ENCODE data around the gene TBX18. TPM values are rescaled to one million over a fixed set of nuclear protein-coding genes. Genes with fewer than 3 reads are reported as not detected.

TBX18 gene
- total RNA-seq, 4 donors from 2014 or later, result 0.15 to 4.4 (median 1.9) TPM

DNA sequence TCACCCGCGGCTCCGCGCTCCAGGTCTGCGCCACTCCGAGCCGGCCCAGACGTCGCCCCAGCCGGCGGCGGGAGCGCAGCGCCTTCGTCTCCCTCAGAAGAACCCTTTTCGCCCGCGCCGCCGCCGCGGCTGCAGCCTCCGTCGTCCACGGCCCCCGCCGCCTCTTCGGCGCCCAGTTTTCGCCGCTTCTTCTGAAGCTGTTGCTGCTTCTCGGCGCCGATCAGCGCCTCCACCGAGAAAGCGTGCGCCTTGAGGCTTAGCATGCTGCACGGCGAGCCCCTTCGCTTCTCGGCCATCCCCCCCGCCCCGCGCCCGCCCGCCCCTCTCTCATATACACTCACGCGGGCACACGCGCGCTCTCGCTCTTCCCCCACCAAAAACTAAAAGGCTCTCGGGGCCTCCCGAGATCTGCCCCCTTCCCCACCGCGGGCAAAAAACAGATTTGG, 489 bp downstream of the TBX18 start:
- Histone ChIP-seq H3K4me3 (peak overlapping the region; percentile 25 to 68 (median 53)), H3K4me1 (peaks cover 0 to 27% (median 0%) of the 10 kb centered on the region in 3 donors), H3K27me3 (peaks cover 0 to 99% (median 29%) of the 10 kb centered on the region in 4 donors), H3K9me3 (peaks cover 0 to 10% (median 6%) of the 10 kb centered on the region in 3 donors), H3K36me3 (no peaks in the 10 kb centered on the region), H3K27ac (peak overlapping the region; percentile 74 to 93 (median 88))
- TF ChIP-seq CTCF (IDR thresholded peaks at IDR 0.05) (no peak), POLR2A (IDR thresholded peaks at IDR 0.05) (no peak)
- no peak for DNase-seq
- intact Hi-C loops (cut with DNase I), result no loop called here
- WGBS, 2 donors, result 50% methylated on average over 2 of the region's 57 CpGs; no CpG with 5 or more reads in 1 of the 2 donors

DNA sequence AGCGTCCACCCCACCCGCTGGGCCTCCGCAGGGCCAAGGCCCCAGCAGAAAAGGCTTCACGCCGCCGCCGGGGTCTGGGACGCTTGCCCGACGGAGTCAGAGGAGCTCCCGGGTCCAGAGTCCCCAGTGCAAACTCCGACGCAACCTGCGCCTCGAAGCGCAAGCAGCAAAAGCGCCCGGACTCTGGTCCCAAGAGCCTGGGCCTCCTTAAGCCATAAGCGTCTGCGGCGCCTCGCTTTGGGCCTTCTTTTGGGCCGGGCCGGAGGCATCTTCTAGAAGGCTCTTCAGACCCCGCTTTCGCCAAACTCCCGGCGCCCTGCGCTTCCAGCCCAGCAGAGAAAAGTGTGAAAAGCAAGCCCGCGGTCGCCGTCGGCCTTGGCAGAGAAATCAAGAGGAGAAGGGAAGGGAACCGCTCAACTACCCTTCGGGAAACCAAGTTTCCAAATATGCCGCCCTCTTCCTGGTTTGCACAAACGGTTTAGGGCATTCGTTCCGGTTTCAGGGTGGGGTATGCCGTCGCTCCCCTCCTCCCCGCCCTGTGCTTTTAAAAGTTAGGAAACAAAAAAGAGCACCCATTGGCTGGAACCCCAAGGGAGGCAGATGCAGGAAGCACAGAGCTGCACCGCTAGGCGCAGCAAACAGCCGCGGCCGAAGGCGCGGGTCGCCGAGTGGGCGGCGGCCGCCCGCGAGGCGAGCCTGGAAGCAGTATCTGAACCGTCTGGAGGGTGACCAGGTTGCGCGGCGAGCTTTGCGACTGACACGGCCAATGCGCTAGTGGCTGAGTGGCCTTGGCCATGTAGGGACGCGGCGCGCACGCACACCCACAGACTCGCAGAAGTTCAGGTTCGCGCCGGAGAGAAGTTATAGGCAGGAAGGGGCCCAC, 1.2 kb downstream of the TBX18 start:
- Histone ChIP-seq H3K27ac (peak overlapping the region; percentile 74 to 93 (median 88)), H3K36me3 (no peaks in the 10 kb centered on the region), H3K4me3 (peak overlapping the region; percentile 25 to 68 (median 53)), H3K4me1 (peaks cover 0 to 27% (median 0%) of the 10 kb centered on the region in 3 donors), H3K27me3 (peaks cover 0 to 94% (median 26%) of the 10 kb centered on the region in 4 donors), H3K9me3 (peaks cover 0 to 10% (median 6%) of the 10 kb centered on the region in 3 donors)
- WGBS, 2 donors, result 7 to 17% methylated on average over 6 to 26 of the region's 74 CpGs
- intact Hi-C loops (cut with DNase I), result no loop called here
- no peak for DNase-seq
- peak in 2 of 4 donors; percentile 63 to 64 for TF ChIP-seq POLR2A (IDR thresholded peaks at IDR 0.05)
- no peak for TF ChIP-seq CTCF (IDR thresholded peaks at IDR 0.05)

DNA sequence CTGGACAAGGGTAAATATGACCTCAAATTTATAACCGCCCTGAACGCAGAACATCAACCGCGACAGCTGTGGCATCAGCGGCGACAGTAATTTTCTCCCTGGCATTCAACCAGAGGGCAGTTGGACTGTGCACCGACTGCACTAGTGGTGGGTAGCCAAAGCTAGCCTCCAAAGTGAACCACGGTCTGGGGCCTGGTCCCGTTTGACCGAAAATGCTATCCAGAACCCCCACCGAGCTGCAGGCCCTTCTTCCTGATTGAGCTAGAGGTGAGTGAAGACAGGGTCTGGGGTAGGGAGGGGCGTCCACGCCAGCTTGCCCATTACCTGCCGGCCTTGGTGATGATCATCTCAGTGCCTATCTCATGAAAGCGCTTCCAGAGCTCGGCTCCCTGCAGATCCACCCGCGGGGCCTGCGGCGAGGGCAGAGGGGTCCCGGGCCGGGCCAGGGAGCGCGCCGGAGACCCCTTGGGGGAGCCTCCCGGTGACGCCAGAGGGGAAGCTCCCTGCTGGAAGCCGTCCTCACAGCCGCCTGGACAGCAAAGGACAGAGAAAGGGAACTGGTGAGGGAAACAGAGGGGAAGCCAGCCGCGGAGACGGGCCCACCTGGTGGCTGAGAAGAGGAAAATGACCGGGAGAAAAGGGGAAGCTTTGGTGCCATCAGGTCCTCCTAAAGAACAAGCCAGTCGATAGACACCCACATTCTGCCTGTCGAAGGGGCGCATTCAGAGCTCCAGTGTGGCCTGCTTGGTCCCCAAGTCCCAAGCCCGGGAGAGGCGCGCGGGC, 2.0 kb downstream of the TBX18 start:
- intact Hi-C loops (cut with DNase I), result no loop called here
- DNase-seq, result no peak
- peak overlapping the region; percentile 25 to 68 (median 53) for H3K4me3 ChIP-seq
- peaks cover 0 to 27% (median 0%) of the 10 kb centered on the region in 3 donors for H3K4me1 ChIP-seq
- H3K27ac ChIP-seq, result peak overlapping the region; percentile 74 to 93 (median 88)
- WGBS, 2 donors, result 11 to 16% methylated on average over 10 to 12 of the region's 40 CpGs
- H3K9me3 ChIP-seq, result peaks cover 0 to 10% (median 6%) of the 10 kb centered on the region in 3 donors
- H3K27me3 ChIP-seq, result peaks cover 0 to 91% (median 22%) of the 10 kb centered on the region in 4 donors
- H3K36me3 ChIP-seq, result no peaks in the 10 kb centered on the region
- TF ChIP-seq CTCF (IDR thresholded peaks at IDR 0.05) (peak in 1 of 6 experiments; percentile 8), POLR2A (IDR thresholded peaks at IDR 0.05) (no peak)

GRCh38 chr6:84758486-84758885, 5.9 kb downstream of the TBX18 start:
- Histone ChIP-seq H3K4me3 (no peak overlapping the region), H3K4me1 (peaks cover 0 to 9% (median 0%) of the 10 kb centered on the region in 3 donors), H3K9me3 (no peaks in the 10 kb centered on the region), H3K36me3 (no peaks in the 10 kb centered on the region), H3K27me3 (peaks cover 0 to 52% (median 3%) of the 10 kb centered on the region in 4 donors), H3K27ac (no peak overlapping the region)
- intact Hi-C loops (cut with DNase I), result no loop called here
- DNase-seq, result no peak
- no peak for TF ChIP-seq POLR2A (IDR thresholded peaks at IDR 0.05)
- TF ChIP-seq CTCF (IDR thresholded peaks at IDR 0.05), result no peak
